Retinal pigment epithelial cell (primary cell): ENCODE measurements around the gene CIB4.

ENCODE experiments used
- DNase-seq: peaks from one replicate; pipeline ENCODE4 v3.0.0-alpha.2; 2010; ENCODE audit warnings: low read depth
- H3K4me3 ChIP-seq: 2 replicates; pipeline ENCODE4 v1.5.1; 2011; ENCODE audit warnings: mild to moderate bottlenecking, low read length, control low read depth, moderate library complexity
- CTCF ChIP-seq: conservative IDR thresholded peaks from 2 replicates; pipeline ENCODE4 v1.5.1; 2011; ENCODE audit warnings: low read depth, low read length, control low read depth, inconsistent platforms

CIB4 gene

GRCh38 chr2:26583381-26583911 lies 57.7 kb downstream of the CIB4 start:
- no peak for DNase-seq
- H3K4me3 ChIP-seq, result no peak overlapping the region
- TF ChIP-seq CTCF, result no peak

- no peak for DNase-seq
- no peak for TF ChIP-seq CTCF
- H3K4me3 ChIP-seq, result no peak overlapping the region
Measured at GRCh38 chr2:26582890-26583289, 58.3 kb downstream of the CIB4 start.

- TF ChIP-seq CTCF, result no peak
- no peak overlapping the region for H3K4me3 ChIP-seq
- DNase-seq, result no peak
Measured at GRCh38 chr2:26581991-26582842, 58.9 kb downstream of the CIB4 start.

- TF ChIP-seq CTCF, result no peak
- no peak overlapping the region for H3K4me3 ChIP-seq
- no peak for DNase-seq
Measured at GRCh38 chr2:26581266-26581990, 59.7 kb downstream of the CIB4 start.

- no peak overlapping the region for H3K4me3 ChIP-seq
- no peak for TF ChIP-seq CTCF
- no peak for DNase-seq
Measured at GRCh38 chr2:26580751-26581150, 60.4 kb downstream of the CIB4 start.

GRCh38 chr2:26580151-26580550 lies 61.0 kb downstream of the CIB4 start:
- no peak overlapping the region for H3K4me3 ChIP-seq
- DNase-seq, result no peak
- TF ChIP-seq CTCF, result no peak

GRCh38 chr2:26579723-26580040 lies 61.5 kb downstream of the CIB4 start:
- no peak for TF ChIP-seq CTCF
- H3K4me3 ChIP-seq, result no peak overlapping the region
- DNase-seq, result no peak
